HUES64 (cell line): Measurements from ENCODE around the gene STRN.

Source experiments
- H3K27ac ChIP-seq: 2 replicates; pipeline ENCODE4 v1.7.0; 2013; ENCODE audit warnings: low read depth, low read length, inconsistent platforms
- H3K27me3 ChIP-seq: 2 replicates; pipeline ENCODE4 v1.6.1; 2013; ENCODE audit warnings: mild to moderate bottlenecking, low read length; ENCODE audit not compliant: insufficient read depth
- H3K36me3 ChIP-seq: 2 replicates; pipeline ENCODE4 v1.6.1; 2013; ENCODE audit warnings: mild to moderate bottlenecking, low read length; ENCODE audit not compliant: insufficient read depth
- H3K4me1 ChIP-seq: 2 replicates; pipeline ENCODE4 v1.6.1; 2013; ENCODE audit warnings: mild to moderate bottlenecking, low read length, moderate library complexity; ENCODE audit not compliant: insufficient read depth
- H3K4me3 ChIP-seq: 2 replicates; pipeline ENCODE4 v1.5.1; 2013; ENCODE audit warnings: mild to moderate bottlenecking, low read length, moderate library complexity
- H3K9ac ChIP-seq: 2 replicates; pipeline ENCODE4 v1.6.1; 2013; ENCODE audit warnings: mild to moderate bottlenecking, low read depth, low read length
- H3K9me3 ChIP-seq: 2 replicates; pipeline ENCODE4 v1.6.1; 2013; ENCODE audit warnings: low read depth, low read length; ENCODE audit not compliant: insufficient read depth
- WGBS: fragments of 150-250, 120-280 bp; methylation state at CpG from one replicate; pipeline ENCODE4 v1.1.7; 2013; ENCODE audit warnings: missing lambda C conversion rate; 5-methylcytosine and 5-hydroxymethylcytosine counted together

STRN gene

GRCh38 chr2:36869606-36870005, 96.7 kb downstream of the STRN start:
- no peak overlapping the region for H3K27ac ChIP-seq
- peaks cover 7% of the 10 kb centered on the region; the same call in 1 of the 2 replicates for H3K4me1 ChIP-seq
- WGBS = 92% methylated on average over 1 of the region's 3 CpGs
- H3K36me3 ChIP-seq = peaks cover 74% of the 10 kb centered on the region
- H3K27me3 ChIP-seq = no peaks in the 10 kb centered on the region
- H3K4me3 ChIP-seq = no peak overlapping the region
- no peak overlapping the region for H3K9ac ChIP-seq
- no peaks in the 10 kb centered on the region for H3K9me3 ChIP-seq

DNA sequence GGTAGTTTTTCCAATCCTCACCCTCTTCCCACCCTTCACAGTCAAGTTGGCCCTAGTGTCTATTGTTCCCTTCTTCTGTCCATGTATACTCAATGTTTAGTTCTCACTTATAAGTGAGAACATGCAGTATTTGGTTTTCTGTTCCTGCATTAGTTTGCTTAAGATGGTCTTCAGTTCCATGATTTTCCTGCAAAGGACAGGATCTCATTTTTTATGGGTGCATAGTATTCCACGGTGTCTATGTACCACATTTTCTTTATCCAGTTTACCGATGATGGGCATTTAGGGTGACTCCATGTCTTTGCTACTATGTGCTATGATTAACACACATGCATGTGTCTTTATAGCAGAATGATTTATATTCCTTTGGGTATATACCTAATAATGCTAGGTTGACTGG, 104.4 kb downstream of the STRN start:
- peaks cover 3% of the 10 kb centered on the region; the same call in 1 of the 2 replicates for H3K4me1 ChIP-seq
- 97% methylated on average over 2 of the region's 2 CpGs for WGBS
- no peak overlapping the region for H3K9ac ChIP-seq
- H3K36me3 ChIP-seq = peaks cover 63% of the 10 kb centered on the region
- H3K4me3 ChIP-seq = no peak overlapping the region
- H3K27ac ChIP-seq = no peak overlapping the region
- no peaks in the 10 kb centered on the region for H3K9me3 ChIP-seq
- no peaks in the 10 kb centered on the region for H3K27me3 ChIP-seq

DNA sequence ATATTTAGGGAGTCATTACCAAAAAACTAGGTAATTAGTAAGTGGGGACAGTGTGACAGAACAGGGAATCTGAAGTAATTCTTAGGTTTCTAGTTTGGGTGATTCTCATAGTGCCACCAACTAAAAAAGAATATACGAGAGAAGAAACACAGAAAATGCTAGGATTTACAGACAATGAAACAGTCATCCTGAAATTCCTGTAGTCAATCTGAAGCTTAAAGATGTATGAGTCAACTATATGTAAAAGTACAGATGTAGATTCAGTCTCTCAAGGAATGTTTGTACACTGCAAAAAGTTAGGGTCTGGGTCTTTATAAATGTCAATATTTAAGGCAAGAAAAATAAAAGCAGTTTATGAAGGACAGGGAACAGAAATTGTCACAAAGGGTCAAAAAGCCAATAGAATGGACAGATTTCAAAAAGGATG, 107.0 kb downstream of the STRN start:
- Histone ChIP-seq H3K9ac (no peak overlapping the region), H3K9me3 (no peaks in the 10 kb centered on the region), H3K27ac (no peak overlapping the region), H3K36me3 (peaks cover 64% of the 10 kb centered on the region), H3K4me1 (peaks cover 3% of the 10 kb centered on the region; the same call in 1 of the 2 replicates), H3K27me3 (no peaks in the 10 kb centered on the region), H3K4me3 (no peak overlapping the region)
- 94% methylated on average over 1 of the region's 1 CpG for WGBS

- no peaks in the 10 kb centered on the region for H3K9me3 ChIP-seq
- no peak overlapping the region for H3K9ac ChIP-seq
- H3K4me1 ChIP-seq = peaks cover 3% of the 10 kb centered on the region; the same call in 1 of the 2 replicates
- H3K36me3 ChIP-seq = peaks cover 64% of the 10 kb centered on the region
- no peaks in the 10 kb centered on the region for H3K27me3 ChIP-seq
- H3K27ac ChIP-seq = no peak overlapping the region
- H3K4me3 ChIP-seq = no peak overlapping the region
Measured at GRCh38 chr2:36858551-36859365, 107.6 kb downstream of the STRN start.

DNA sequence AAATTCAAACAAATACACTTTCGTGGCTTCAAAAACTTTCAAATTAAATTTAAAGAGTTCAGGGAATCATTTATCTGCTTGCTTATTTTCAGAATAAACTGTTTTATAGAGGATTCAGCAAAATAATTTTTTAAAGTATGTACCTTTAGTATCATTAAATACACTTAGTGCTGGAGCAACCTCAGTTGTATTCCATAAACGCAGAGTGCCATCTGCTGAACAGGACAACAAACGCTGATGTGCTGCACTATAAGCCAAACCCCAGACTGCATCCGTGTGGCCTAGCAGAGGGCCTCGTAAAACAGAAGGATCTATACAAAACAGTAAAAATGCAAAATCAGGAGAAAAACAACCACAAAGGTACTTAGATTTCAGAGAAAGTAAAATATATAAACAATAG, 108.6 kb downstream of the STRN start:
- peaks cover 3% of the 10 kb centered on the region; the same call in 1 of the 2 replicates for H3K4me1 ChIP-seq
- WGBS = 97% methylated on average over 4 of the region's 5 CpGs
- no peaks in the 10 kb centered on the region for H3K27me3 ChIP-seq
- H3K27ac ChIP-seq = no peak overlapping the region
- no peak overlapping the region for H3K4me3 ChIP-seq
- no peak overlapping the region for H3K9ac ChIP-seq
- peaks cover 68% of the 10 kb centered on the region for H3K36me3 ChIP-seq
- no peaks in the 10 kb centered on the region for H3K9me3 ChIP-seq

DNA sequence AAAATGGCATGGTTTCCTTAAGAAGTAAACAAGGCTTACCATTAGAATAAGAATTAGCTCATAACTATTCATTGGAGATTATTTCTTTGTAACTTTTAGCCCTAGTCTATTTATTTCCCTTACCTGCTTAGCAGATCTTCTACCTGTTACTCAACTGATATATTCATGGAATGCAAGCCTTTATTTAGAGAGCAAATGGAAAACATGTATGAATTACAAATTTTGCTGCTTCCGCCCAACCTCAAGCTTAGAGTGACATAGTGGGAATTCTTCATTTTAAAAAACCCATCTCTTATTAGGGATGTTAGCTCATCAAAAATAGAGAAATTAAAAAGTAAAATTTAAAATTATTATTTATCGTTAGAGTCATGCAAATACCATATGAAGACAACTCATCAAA, 110.9 kb downstream of the STRN start:
- no peak overlapping the region for H3K27ac ChIP-seq
- H3K9ac ChIP-seq = no peak overlapping the region
- H3K9me3 ChIP-seq = no peaks in the 10 kb centered on the region
- no peak overlapping the region for H3K4me3 ChIP-seq
- peaks cover 3% of the 10 kb centered on the region; the same call in 1 of the 2 replicates for H3K4me1 ChIP-seq
- no CpG with 5 or more reads among the region's 2 CpGs for WGBS
- peaks cover 76% of the 10 kb centered on the region for H3K36me3 ChIP-seq
- H3K27me3 ChIP-seq = no peaks in the 10 kb centered on the region

DNA sequence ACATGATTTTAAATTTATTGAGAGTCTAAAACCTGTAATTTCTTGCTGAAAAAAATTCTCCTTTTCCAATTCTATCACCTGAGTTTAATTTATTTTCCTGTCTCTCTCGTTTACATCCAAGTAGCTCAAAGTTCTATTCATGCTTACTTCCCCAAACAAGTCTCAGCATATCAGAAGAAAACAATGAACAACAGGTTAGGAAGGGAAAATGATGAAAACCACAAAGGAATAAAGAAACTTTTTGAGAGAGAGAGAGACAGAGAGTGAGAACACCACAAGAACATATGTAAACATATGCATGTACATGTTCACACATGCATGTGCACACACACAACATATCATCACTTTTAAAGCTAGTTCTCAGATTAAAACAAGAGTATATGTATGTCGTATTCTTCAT, 112.1 kb downstream of the STRN start:
- peaks cover 3% of the 10 kb centered on the region; the same call in 1 of the 2 replicates for H3K4me1 ChIP-seq
- 89% methylated on average over 2 of the region's 2 CpGs for WGBS
- H3K36me3 ChIP-seq = peaks cover 81% of the 10 kb centered on the region
- no peaks in the 10 kb centered on the region for H3K9me3 ChIP-seq
- no peak overlapping the region for H3K4me3 ChIP-seq
- no peaks in the 10 kb centered on the region for H3K27me3 ChIP-seq
- H3K9ac ChIP-seq = no peak overlapping the region
- H3K27ac ChIP-seq = no peak overlapping the region

GRCh38 chr2:36849265-36849664, 117.1 kb downstream of the STRN start:
- Histone ChIP-seq H3K4me1 (peaks cover 5% of the 10 kb centered on the region), H3K9me3 (no peaks in the 10 kb centered on the region), H3K27ac (no peak overlapping the region), H3K4me3 (no peak overlapping the region), H3K9ac (no peak overlapping the region), H3K27me3 (no peaks in the 10 kb centered on the region), H3K36me3 (peaks cover 54% of the 10 kb centered on the region)
- WGBS = 94% methylated on average over 7 of the region's 8 CpGs

DNA sequence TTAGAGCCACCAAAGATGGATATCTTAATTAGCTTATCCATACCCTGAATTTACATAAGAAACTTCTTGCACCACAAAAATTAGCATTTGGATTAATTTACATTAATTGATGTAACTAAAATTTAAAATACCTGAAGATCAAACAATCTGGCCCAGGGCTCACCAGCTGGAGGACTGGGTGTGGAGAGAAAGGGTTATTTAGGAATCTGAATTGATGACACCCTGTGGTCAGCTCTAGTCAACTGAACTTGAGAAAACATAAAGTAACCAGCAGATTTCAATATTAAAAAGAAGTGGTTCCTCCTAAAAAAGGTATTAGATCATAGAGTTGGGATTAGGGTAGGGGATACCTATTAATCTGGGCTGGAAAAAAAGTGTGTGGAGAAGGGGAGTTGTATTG, 122.5 kb downstream of the STRN start:
- Histone ChIP-seq H3K27me3 (no peaks in the 10 kb centered on the region), H3K4me1 (peaks cover 21% of the 10 kb centered on the region), H3K36me3 (peaks cover 12% of the 10 kb centered on the region), H3K9me3 (no peaks in the 10 kb centered on the region), H3K9ac (no peak overlapping the region), H3K4me3 (no peak overlapping the region), H3K27ac (0 out of 2 replicates have a peak overlapping the region, but pooled peaks have one; percentile 3)

- Histone ChIP-seq H3K27me3 (no peaks in the 10 kb centered on the region), H3K4me3 (no peak overlapping the region), H3K36me3 (no peaks in the 10 kb centered on the region), H3K27ac (no peak overlapping the region), H3K9ac (no peak overlapping the region), H3K4me1 (peaks cover 29% of the 10 kb centered on the region), H3K9me3 (no peaks in the 10 kb centered on the region)
- whole genome bisulfite sequencing = 85% methylated on average over 4 of the region's 4 CpGs
Measured at GRCh38 chr2:36839976-36840617, 126.2 kb downstream of the STRN start.

DNA sequence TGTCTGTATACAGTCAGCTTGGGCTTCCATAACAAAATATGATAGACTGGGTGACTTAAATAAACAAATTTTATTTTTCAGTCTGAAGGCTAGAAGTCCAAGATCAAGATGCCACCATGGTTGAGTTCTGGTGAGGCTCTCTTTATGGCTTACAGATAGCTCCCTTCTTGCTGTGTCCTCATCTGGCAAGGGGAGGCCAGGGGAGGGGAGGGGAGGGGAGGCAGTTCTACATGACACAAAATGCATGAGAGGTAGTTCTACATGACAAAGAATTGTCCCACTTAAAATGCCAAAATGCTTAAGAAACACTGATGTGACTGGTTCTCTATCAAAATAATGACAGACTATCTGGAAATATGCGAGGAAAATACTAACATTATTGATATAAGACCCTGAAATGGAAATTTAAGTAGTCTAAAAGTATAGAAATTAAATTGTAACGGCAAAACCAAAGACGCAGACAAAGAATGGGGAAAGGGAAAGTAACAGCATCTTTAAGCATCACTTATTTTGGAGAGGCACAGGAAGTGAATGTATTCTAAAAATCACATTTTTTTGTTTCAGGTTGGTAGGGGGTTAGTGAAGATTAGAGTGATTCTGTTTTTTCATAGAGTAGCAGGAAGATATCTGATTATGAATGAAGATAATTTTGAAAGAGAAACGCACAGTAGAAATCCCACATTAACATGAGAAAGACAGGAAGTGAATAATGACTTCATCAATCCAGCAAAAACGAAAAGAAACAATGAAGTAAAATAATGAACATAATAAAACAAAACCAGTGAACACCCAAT, 131.4 kb downstream of the STRN start:
- H3K27ac ChIP-seq = peak overlapping the region; percentile 88
- H3K4me1 ChIP-seq = peaks cover 26% of the 10 kb centered on the region
- no peak overlapping the region for H3K4me3 ChIP-seq
- no peaks in the 10 kb centered on the region for H3K27me3 ChIP-seq
- no peaks in the 10 kb centered on the region for H3K36me3 ChIP-seq
- no peak overlapping the region for H3K9ac ChIP-seq
- no peaks in the 10 kb centered on the region for H3K9me3 ChIP-seq
- WGBS = 31% methylated on average over 3 of the region's 5 CpGs
